Measurements from ENCODE around the gene ADGRF3.

DNA sequence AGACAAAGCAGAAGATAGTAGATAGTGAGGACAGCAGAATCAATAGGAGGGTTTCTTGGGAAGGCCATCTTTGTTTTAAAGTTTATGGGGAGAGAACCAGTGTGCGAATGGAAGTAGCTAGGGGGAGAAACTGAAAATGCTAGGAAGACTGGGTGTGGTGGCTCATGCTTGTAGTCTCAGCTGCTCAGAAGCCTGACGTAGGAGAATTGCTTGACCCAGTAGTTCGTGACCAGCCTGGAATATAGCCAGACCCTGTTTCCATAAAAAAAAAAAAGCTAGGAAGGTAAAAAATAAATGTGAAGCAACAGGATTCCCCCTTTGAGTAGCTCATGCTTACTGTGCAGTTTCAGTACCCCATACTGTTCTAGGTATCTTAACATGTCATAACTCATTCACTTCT is 36.0 kb upstream of the ADGRF3 start:
- no peak for TF ChIP-seq GATA3 (IDR thresholded peaks at IDR 0.05; ENCODE audit: low read depth, low read length)
- no peak for TF ChIP-seq GATA2 (IDR thresholded peaks at IDR 0.05; ENCODE audit: low read depth, low read length)

Measured in SH-SY5Y (cell line).